Left ventricle myocardium superior (tissue), 1 donor: ENCODE data around the gene SLC37A2. TPM values are rescaled to one million over a fixed set of nuclear protein-coding genes. Genes with fewer than 3 reads are reported as not detected.

Experiments used
- ATAC-seq: fragments of 200-7000 bp; cut with Tn5 transposase; one replicate; pipeline ENCODE4 v1.9.1; 2020; ENCODE audit warnings: mild to moderate bottlenecking, moderate library complexity
- DNase-seq: peaks from one replicate; pipeline ENCODE4 v3.0.0-alpha.2; 2020
- intact Hi-C: fragments of 100-400 bp; cut with micrococcal nuclease; formaldehyde crosslinking; loops from one replicate; pipeline ENCODE4 v1.11.0; 2022
- total RNA-seq: library from RNA; stranded (reverse); fragmentation: NEBNext Ultra II Directional; extraction: Animal tissue kit (Norgen Biotek cat#: 25700); gene quantifications from one replicate; pipeline ENCODE4 v1.2.1, GENCODE V29; 2021
- donor health status: DM: no; HTN: yes; CAD: no; lungs with severe emphysema.

The SLC37A2 gene
- total RNA-seq, 1 donor from 2014 or later = 3.5 TPM

- ATAC-seq = no peak
- DNase-seq = no peak
- intact Hi-C loops = loop anchor here (5.0 kb wide), 1 partner anchor 339 kb away; no protein-coding TSS in a partner anchor
Measured at GRCh38 chr11:125093502-125093901, 30.4 kb downstream of the SLC37A2 start.

- DNase-seq = no peak
- intact Hi-C loops = loop anchor here (5.0 kb wide), 1 partner anchor 338 kb away; no protein-coding TSS in a partner anchor
- no peak for ATAC-seq
Measured at GRCh38 chr11:125094731-125095130, 31.6 kb downstream of the SLC37A2 start.

GRCh38 chr11:125100136-125100535 lies 37.0 kb downstream of the SLC37A2 start:
- intact Hi-C loops = no loop called here
- no peak for ATAC-seq
- no peak for DNase-seq

GRCh38 chr11:125101596-125101995 lies 38.5 kb downstream of the SLC37A2 start:
- intact Hi-C loops = no loop called here
- no peak for ATAC-seq
- no peak for DNase-seq

- DNase-seq (no peak), ATAC-seq (no peak)
- intact Hi-C loops = no loop called here
Measured at GRCh38 chr11:125102025-125102424, 38.9 kb downstream of the SLC37A2 start.

GRCh38 chr11:125102510-125102909 lies 39.4 kb downstream of the SLC37A2 start:
- ATAC-seq (no peak), DNase-seq (no peak)
- intact Hi-C loops = no loop called here

GRCh38 chr11:125105926-125106325 lies 42.8 kb downstream of the SLC37A2 start:
- no peak for ATAC-seq
- no peak for DNase-seq
- intact Hi-C loops = no loop called here

GRCh38 chr11:125108469-125108868 lies 45.4 kb downstream of the SLC37A2 start:
- no peak for ATAC-seq
- DNase-seq = no peak
- intact Hi-C loops = no loop called here

- ATAC-seq (no peak), DNase-seq (no peak)
- intact Hi-C loops = no loop called here
Measured at GRCh38 chr11:125110506-125110905, 47.4 kb downstream of the SLC37A2 start.

- no peak for DNase-seq
- no peak for ATAC-seq
- intact Hi-C loops = no loop called here
Measured at GRCh38 chr11:125111001-125111342, 47.9 kb downstream of the SLC37A2 start.

GRCh38 chr11:125111343-125112207 lies 48.5 kb downstream of the SLC37A2 start, which contains the start of gene TMEM218:
Gene TMEM218 (minus strand): TSS chr11:125111626. CDS start chr11:125102241, 9,385 bp downstream.
- intact Hi-C loops = no loop called here
- peak; percentile 100 for ATAC-seq
- peak; percentile 99 for DNase-seq

- ATAC-seq = no peak
- intact Hi-C loops = no loop called here
Measured at GRCh38 chr11:125112208-125112604, 49.1 kb downstream of the SLC37A2 start.

GRCh38 chr11:125114518-125114917 lies 51.4 kb downstream of the SLC37A2 start:
- intact Hi-C loops = no loop called here
- DNase-seq (no peak), ATAC-seq (no peak)

More at GRCh38 chr11:125112208-125112604, 49.1 kb downstream of the SLC37A2 start:
- DNase-seq = no peak

GRCh38 chr11:125117429-125117828 lies 54.3 kb downstream of the SLC37A2 start:
- intact Hi-C loops = no loop called here
- ATAC-seq (no peak), DNase-seq (no peak)

GRCh38 chr11:125123194-125123946 lies 60.3 kb downstream of the SLC37A2 start:
- ATAC-seq = no peak
- intact Hi-C loops = no loop called here
- DNase-seq = no peak

- DNase-seq (peak; percentile 53), ATAC-seq (peak; percentile 78)
- intact Hi-C loops = no loop called here
Measured at GRCh38 chr11:125123947-125124617, 61.0 kb downstream of the SLC37A2 start.

GRCh38 chr11:125124618-125124992 lies 61.5 kb downstream of the SLC37A2 start:
- DNase-seq (no peak), ATAC-seq (no peak)
- intact Hi-C loops = no loop called here

- intact Hi-C loops = no loop called here
- no peak for ATAC-seq
- DNase-seq = no peak
Measured at GRCh38 chr11:125128450-125128849, 65.3 kb downstream of the SLC37A2 start.

GRCh38 chr11:125129316-125129993 lies 66.3 kb downstream of the SLC37A2 start:
- intact Hi-C loops = no loop called here
- DNase-seq = no peak
- ATAC-seq = no peak
